Measurements from ENCODE around the gene RPEL1. TPM values are rescaled to one million over a fixed set of nuclear protein-coding genes. Genes with fewer than 3 reads are reported as not detected.

Gene RPEL1
- total and polyA plus RNA-seq, 2 of the 8 experiments (the other 6 are each of a cell fraction or from before 2014, with no cell fraction given), result 0.12 TPM; not detected in 1

DNA sequence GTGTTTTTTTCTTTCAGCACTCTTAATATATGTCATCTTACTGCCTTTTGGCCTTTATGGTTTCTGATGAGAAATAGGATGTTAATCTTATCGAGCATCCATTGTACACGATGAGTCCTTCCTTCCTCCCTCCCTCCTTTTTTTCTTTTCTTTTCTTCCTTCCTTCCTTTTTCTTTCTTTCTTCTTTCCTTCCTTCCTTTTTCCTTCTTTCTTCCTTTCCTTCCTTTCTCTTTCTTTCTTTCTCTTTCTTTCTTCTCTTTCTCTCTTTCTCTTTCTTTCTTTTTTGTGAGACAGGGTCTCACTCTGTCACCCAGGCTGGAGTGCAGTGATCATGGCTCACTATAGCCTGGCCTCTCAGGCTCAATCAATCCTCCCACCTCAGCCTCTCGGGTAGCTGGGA is 8.4 kb downstream of the RPEL1 start:
- H3K79me1 ChIP-seq (ENCODE audit: low read depth, low read length), result no peaks in the 10 kb centered on the region
- WGBS, 2 experiments (ENCODE audit: extremely low coverage in 1 of 2, insufficient coverage in 1 of 2, insufficient read length in 1 of 2, insufficient replicate concordance in 2 of 2, low coverage in 1 of 2, low lambda C conversion rate in 2 of 2, missing lambda C conversion rate in 1 of 2), result 97% methylated on average over 3 of the region's 3 CpGs; no CpG with 5 or more reads in 1 of the 2 experiments
- H2BK5ac ChIP-seq (ENCODE audit: low read depth, low read length), result no peak overlapping the region
- ChIA-PET POLR2A (ENCODE audit: partially characterized antibody) (no interaction called here), CTCF (ENCODE audit: partially characterized antibody) (interaction anchor here (0.7 to 1.2 kb wide), 3 partner anchors 12 to 190 kb away, joined by 3 read pairs; no protein-coding TSS in a partner anchor)
- no peaks in the 10 kb centered on the region for H3K36me3 ChIP-seq (ENCODE audit: control insufficient read depth in 2 of 4, insufficient read depth in 4 of 4, low read length in 3 of 4)
- H3K9me3 ChIP-seq (ENCODE audit: insufficient read depth in 2 of 2, low read depth in 1 of 2, low read length in 1 of 2), result 0 out of 4 replicates have a peak, but pooled peaks cover 0 to 4% of the 10 kb centered on the region in 2 experiments
- no peak overlapping the region for H3K4me3 ChIP-seq (ENCODE audit: extremely low read depth in 1 of 4, insufficient read depth in 2 of 4, low read depth in 3 of 4, low read length in 4 of 4)
- H4K91ac ChIP-seq (replicated peaks; ENCODE audit: insufficient read length, low read length), result no peak overlapping the region
- H4K8ac ChIP-seq (ENCODE audit: extremely low read depth, insufficient read depth, low read length), result no peak overlapping the region
- no peak for TF ChIP-seq TEAD4 (IDR thresholded peaks at IDR 0.05; ENCODE audit: low read depth, low read length)
- no peak for TF ChIP-seq USF2 (IDR thresholded peaks at IDR 0.05; ENCODE audit: low read length)
- TF ChIP-seq RXRA (IDR thresholded peaks at IDR 0.05; ENCODE audit: insufficient read depth, low read depth, low read length), result no peak
- no peak for TF ChIP-seq CREB1 (IDR thresholded peaks at IDR 0.05)
- no peak for TF ChIP-seq CHD2 (IDR thresholded peaks at IDR 0.05; ENCODE audit: low read length)
- no peak for TF ChIP-seq BCL11A (IDR thresholded peaks at IDR 0.05; ENCODE audit: low read depth in 2 of 2, low read length in 2 of 2)
- TF ChIP-seq TAF1 (IDR thresholded peaks at IDR 0.05; ENCODE audit: low read depth, low read length), result no peak
- no peak for TF ChIP-seq SUZ12 (IDR thresholded peaks at IDR 0.05; ENCODE audit: low read length)
- no peak for TF ChIP-seq NRF1 (IDR thresholded peaks at IDR 0.05; ENCODE audit: low read depth, low read length)
- no peak for TF ChIP-seq KDM4A (IDR thresholded peaks at IDR 0.05; ENCODE audit: low read depth, low read length, severe bottlenecking)
- TF ChIP-seq MAFK (IDR thresholded peaks at IDR 0.05; ENCODE audit: low read depth, low read length), result no peak
- TF ChIP-seq SIN3A (conservative IDR thresholded peaks at IDR 0.05 in 1 of 2, IDR thresholded peaks at IDR 0.05 in 1 of 2; ENCODE audit: low read depth in 1 of 2, low read length in 2 of 2), result no peak
- H2BK120ac ChIP-seq (replicated peaks; ENCODE audit: low read depth, low read length), result no peak overlapping the region
- no peak overlapping the region for H3K56ac ChIP-seq (replicated peaks; ENCODE audit: insufficient read length, low read depth, low read length)
- no peak overlapping the region for H4K5ac ChIP-seq (ENCODE audit: insufficient read length, low read depth, low read length)
- H3K4ac ChIP-seq (replicated peaks; ENCODE audit: insufficient read length, low read depth, low read length), result no peak overlapping the region
- H2BK15ac ChIP-seq (ENCODE audit: low read length), result no peak overlapping the region
- FAIRE-seq, result no peak
- no peak overlapping the region for H3K4me2 ChIP-seq (ENCODE audit: insufficient read depth in 1 of 2, low read depth in 2 of 2, low read length in 2 of 2)
- no peak overlapping the region for H3K9ac ChIP-seq (replicated peaks in 1 of 4; ENCODE audit: extremely low read depth in 1 of 4, low read depth in 3 of 4, low read length in 3 of 4)
- H3K23me2 ChIP-seq (ENCODE audit: low read depth, low read length), result peaks cover 6% of the 10 kb centered on the region; the same call in 1 of the 2 replicates
- H2AK5ac ChIP-seq (ENCODE audit: low read depth, low read length), result no peak overlapping the region
- DNase-seq (ENCODE audit: low read depth in 1 of 2, low spot score in 2 of 2), result no peak
- no peak overlapping the region for H3K18ac ChIP-seq (ENCODE audit: extremely low read depth, low read length)
- no peaks in the 10 kb centered on the region; a peak in 1 of 7 replicates for H3K27me3 ChIP-seq (replicated peaks in 1 of 4; ENCODE audit: control insufficient read depth in 3 of 4, extremely low read depth in 1 of 4, insufficient read depth in 3 of 4, low read length in 3 of 4)
- H3K4me1 ChIP-seq (replicated peaks in 1 of 4; ENCODE audit: control insufficient read depth in 3 of 4, insufficient read depth in 4 of 4, low read length in 3 of 4), result no peaks in the 10 kb centered on the region
- H2AFZ ChIP-seq (ENCODE audit: low read length), result no peak overlapping the region
- H2BK20ac ChIP-seq (ENCODE audit: low read length), result no peak overlapping the region
- no peaks in the 10 kb centered on the region for H3K79me2 ChIP-seq (ENCODE audit: control insufficient read depth in 1 of 2, insufficient read depth in 2 of 2, low read length in 2 of 2)
- H3K14ac ChIP-seq (ENCODE audit: insufficient read length), result no peak overlapping the region
- H3K23ac ChIP-seq (ENCODE audit: insufficient read length), result no peak overlapping the region
- H2BK12ac ChIP-seq (ENCODE audit: low read depth, low read length), result no peak overlapping the region
- H4K20me1 ChIP-seq (replicated peaks in 1 of 2; ENCODE audit: control insufficient read depth in 1 of 2, insufficient read depth in 2 of 2, low read length in 2 of 2), result no peaks in the 10 kb centered on the region
- no peak overlapping the region for H3K27ac ChIP-seq (ENCODE audit: low read depth, low read length)
